Heart left ventricle (tissue), 16 donors: ENCODE measurements around the gene FARP1. TPM values are rescaled to one million over a fixed set of nuclear protein-coding genes. Genes with fewer than 3 reads are reported as not detected.

Experiments used
- ATAC-seq, 4 donors: fragments of 200-7000 bp; cut with Tn5 transposase; one replicate each; pipeline ENCODE4 v1.9.1; 2020 to 2022; ENCODE audit warnings: moderate library complexity in 4 of 4, mild to moderate bottlenecking in 3 of 4, moderate number of reproducible peaks in 1 of 4
- DNase-seq, 5 donors: peaks; one replicate each; pipeline ENCODE4 v3.0.0-alpha.2; 2020
- H3K27ac ChIP-seq, 12 donors: fragments of 200-600 bp; sonication (generic) in 4 of 12; one replicate each; pipeline versions ENCODE4 v1.5.0 to v1.8.0; 2016 to 2022; ENCODE audit warnings: mild to moderate bottlenecking in 2 of 12
- H3K27me3 ChIP-seq, 9 donors: fragments of 200-600 bp; sonication (generic) in 2 of 9; one replicate each; pipeline versions ENCODE4 v1.5.1 to v1.8.0; 2016 to 2022; ENCODE audit warnings: mild to moderate bottlenecking in 3 of 9
- H3K36me3 ChIP-seq, 9 donors: fragments of 200-600 bp; sonication (generic) in 2 of 9; one replicate each; pipeline versions ENCODE4 v1.5.0 to v1.8.0; 2018 to 2022; ENCODE audit warnings: mild to moderate bottlenecking in 2 of 9
- H3K4me1 ChIP-seq, 12 donors: fragments of 200-600 bp; sonication (generic) in 4 of 12; one replicate each; pipeline versions ENCODE4 v1.5.0 to v1.8.0; 2016 to 2022; ENCODE audit warnings: mild to moderate bottlenecking in 3 of 12
- H3K4me3 ChIP-seq, 12 donors: fragments of 200-600 bp; sonication (generic) in 4 of 12; one replicate each; pipeline versions ENCODE4 v1.5.0 to v1.8.0; 2017 to 2022; ENCODE audit warnings: mild to moderate bottlenecking in 9 of 12, moderate library complexity in 4 of 12
- H3K9me3 ChIP-seq, 12 donors: fragments of 200-600 bp; sonication (generic) in 4 of 12; one replicate each; pipeline versions ENCODE4 v1.5.0 to v1.8.0; 2016 to 2022; ENCODE audit warnings: mild to moderate bottlenecking in 1 of 12
- CTCF ChIP-seq, 12 donors: fragments of 200-600 bp; sonication (generic) in 4 of 12; IDR thresholded peaks; one replicate each; pipeline versions ENCODE4 v1.5.0 to v1.8.0; 2018 to 2022; ENCODE audit warnings: antibody characterized with exemption in 12 of 12, mild to moderate bottlenecking in 5 of 12
- POLR2A ChIP-seq, 2 donors: fragments of 450-650 bp; IDR thresholded peaks; one replicate each; pipeline ENCODE4 v1.6.1; 2017; ENCODE audit warnings: antibody characterized with exemption in 2 of 2, mild to moderate bottlenecking in 2 of 2, moderate library complexity in 2 of 2
- WGBS, 4 donors: extraction: QIAGEN DNeasy Blood & Tissue Kit in 2 of 4; methylation state at CpG; one replicate each; pipeline versions ENCODE4 v1.1.5 to v1.1.7; 2013 to 2018; 5-methylcytosine and 5-hydroxymethylcytosine counted together
- intact Hi-C, 10 donors: fragments of 100-400 bp; cut with DNase I; formaldehyde crosslinking; loops; one replicate each; pipeline versions ENCODE4 v1.11.1 to v1.14.2; 2022
- polyA plus RNA-seq, 2 donors: library from polyadenylated mRNA; stranded (reverse); fragments of 200-250 nt; gene quantifications; one replicate each; pipeline ENCODE4 v1.2.3, GENCODE V29; 2013
- total RNA-seq, 9 donors: library from RNA; depleted of rRNA in 2 of 9; stranded (reverse); fragments of >200 nt in 2 of 9; fragmentation: NEBNext Ultra II Directional in 3 of 9; extraction: Animal tissue kit (Norgen Biotek cat#: 25700) in 3 of 9; gene quantifications; one replicate each; pipeline versions ENCODE4 v1.1.0 to v1.2.4, GENCODE V29; 2016 to 2023
- donor health status: ischemic (EF 13 %, LVEDD 7.1; RV severe dilation, severe dysfunction).
- donor health status: healthy with polysubstance abuse.
- donor health status: DM: no; HTN: yes; CAD: no.
- donor health status: DM: no; HTN: no; CAD: no.
- donor health status: ischemic (EF 25% LVEDD 6.9; RV normal size, moderate dysfunction).
- donor health status: ischemic (EF 25% LVEDD 5.7; RV mildly dilated, moderate dysfunction).
- donor health status: healthy.
- donor health status: DM: yes; HTN: yes; CAD: no.
- donor health status: ischemic (EF 35%, LVEDD 5.7; RV mildly dilated, moderate dysfunction).
- donor health status: nonischemic (EF 11% LVEDD 7.7; RV severe dilation, severe dysfunction).
- donor health status: DM: yes; HTN: yes; CAD: no.
- donor health status: PGD.
- donor health status: ischemic (EF 29% LVEDD 5.4; RV normal size, mild dysfunction).
- donor health status: nonischemic (EF 23%, LVEDD 6.1; RV moderate dilation, normal function).

FARP1 gene
- total and polyA plus RNA-seq, 11 donors = 7.7 to 51.8 (median 22.3) TPM

GRCh38 chr13:98109226-98109853 is 33.6 kb upstream of the FARP1 start:
- TF ChIP-seq CTCF (IDR thresholded peaks at IDR 0.05) (no peak), POLR2A (IDR thresholded peaks at IDR 0.05) (no peak)
- Histone ChIP-seq H3K4me1 (no peaks in the 10 kb centered on the region), H3K27me3 (no peaks in the 10 kb centered on the region), H3K27ac (no peak overlapping the region), H3K4me3 (no peak overlapping the region), H3K9me3 (no peaks in the 10 kb centered on the region), H3K36me3 (no peaks in the 10 kb centered on the region)
- no peak for ATAC-seq
- 84 to 89% (median 84%) methylated on average over 7 of the region's 7 CpGs for WGBS, 4 donors
- intact Hi-C loops = no loop called here
- DNase-seq = no peak

GRCh38 chr13:98110749-98111148 is 32.1 kb upstream of the FARP1 start:
- H3K36me3 ChIP-seq = no peaks in the 10 kb centered on the region
- intact Hi-C loops = no loop called here
- 84 to 93% (median 91%) methylated on average over 5 of the region's 5 CpGs for WGBS, 4 donors
- no peak for TF ChIP-seq POLR2A (IDR thresholded peaks at IDR 0.05)
- no peak for TF ChIP-seq CTCF (IDR thresholded peaks at IDR 0.05)
- DNase-seq (no peak), ATAC-seq (no peak)
- H3K4me1 ChIP-seq = no peaks in the 10 kb centered on the region
- H3K27me3 ChIP-seq = no peaks in the 10 kb centered on the region
- H3K4me3 ChIP-seq = no peak overlapping the region
- no peaks in the 10 kb centered on the region for H3K9me3 ChIP-seq
- H3K27ac ChIP-seq = no peak overlapping the region

- Histone ChIP-seq H3K4me1 (no peaks in the 10 kb centered on the region), H3K36me3 (no peaks in the 10 kb centered on the region), H3K9me3 (peaks cover 0 to 3% (median 0%) of the 10 kb centered on the region in 12 donors), H3K27me3 (no peaks in the 10 kb centered on the region), H3K27ac (no peak overlapping the region), H3K4me3 (no peak overlapping the region)
- no peak for DNase-seq
- 86 to 90% (median 86%) methylated on average over 8 to 10 of the region's 10 CpGs for WGBS, 4 donors
- TF ChIP-seq POLR2A (IDR thresholded peaks at IDR 0.05) = no peak
- TF ChIP-seq CTCF (IDR thresholded peaks at IDR 0.05) = no peak
- ATAC-seq = no peak
- intact Hi-C loops = no loop called here
Observed at GRCh38 chr13:98111168-98112098, 31.5 kb upstream of the FARP1 start.

- Histone ChIP-seq H3K36me3 (no peaks in the 10 kb centered on the region), H3K4me1 (no peaks in the 10 kb centered on the region), H3K4me3 (no peak overlapping the region), H3K27me3 (no peaks in the 10 kb centered on the region), H3K9me3 (peaks cover 0 to 4% (median 0%) of the 10 kb centered on the region in 12 donors), H3K27ac (no peak overlapping the region)
- 96 to 98% (median 98%) methylated on average over 3 of the region's 3 CpGs for WGBS, 4 donors
- TF ChIP-seq POLR2A (IDR thresholded peaks at IDR 0.05) (no peak), CTCF (IDR thresholded peaks at IDR 0.05) (no peak)
- no peak for DNase-seq
- intact Hi-C loops = no loop called here
- ATAC-seq = no peak
Observed at GRCh38 chr13:98112456-98112855, 30.4 kb upstream of the FARP1 start.
